AG04449 (cell line): Measurements from ENCODE around the gene RRBP1.

Source experiments
- CTCF ChIA-PET: fragments of 350-600 bp; formaldehyde crosslinking; extraction: SDS; loops from one replicate; lab custom pipeline; 2021; ENCODE audit warnings: antibody characterized with exemption; lab: Yijun Ruan, JAX
- POLR2A ChIA-PET: fragments of 400-600, 350-600 bp; formaldehyde crosslinking; extraction: SDS; loops from one replicate; lab custom pipeline; 2020; ENCODE audit warnings: antibody characterized with exemption, inconsistent platforms; lab: Yijun Ruan, JAX
- DNase-seq: peaks from one replicate; pipeline ENCODE4 v3.0.0-alpha.2; 2010; ENCODE audit warnings: low read depth, low spot score
- H3K4me3 ChIP-seq: 2 replicates; pipeline ENCODE4 v1.5.1; 2011; ENCODE audit warnings: low read depth, mild to moderate bottlenecking, control low read depth, low read length
- TF ChIP-seq, protein P1 (sequence below): IDR thresholded peaks from one replicate; pipeline ENCODE4 v1.5.1; 2011; ENCODE audit warnings: mild to moderate bottlenecking, moderate library complexity, low read length, control low read depth, inconsistent platforms; ENCODE audit not compliant: insufficient read depth; ENCODE audit errors: missing control alignments

RRBP1 gene

DNA sequence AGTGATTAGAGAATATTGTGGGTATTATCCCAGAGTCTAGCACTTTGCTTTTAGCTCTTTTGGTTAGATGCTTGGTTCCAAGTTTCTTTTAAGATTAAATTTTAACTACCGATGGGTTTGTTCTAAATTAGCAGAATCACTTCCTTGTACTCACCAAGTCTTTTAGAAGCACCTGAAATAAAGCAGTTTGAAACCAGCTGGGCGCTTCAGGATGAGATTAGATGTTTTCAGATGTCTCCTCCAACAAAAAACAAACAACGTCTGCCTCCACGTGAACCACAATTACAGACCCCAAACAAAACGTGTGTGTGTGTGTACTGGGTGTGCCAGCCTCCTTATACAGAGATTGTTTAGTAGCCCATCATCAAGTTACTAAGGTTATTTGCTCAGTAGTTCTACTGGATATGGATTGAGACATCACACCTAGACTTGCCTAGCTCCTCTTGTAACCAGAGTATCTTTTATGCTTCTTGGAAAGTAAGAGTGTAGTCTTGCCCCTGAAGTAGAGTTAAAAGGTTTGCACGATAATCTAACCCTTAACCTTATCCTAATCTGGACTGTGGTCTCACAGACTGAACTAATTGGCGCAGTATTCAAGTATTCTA is 109.9 kb downstream of the RRBP1 start:
- POLR2A ChIA-PET: interaction anchor here (1.0 to 3.2 kb wide), 3 partner anchors 11 to 30 kb away, joined by 3 to 26 read pairs (median 3); no protein-coding TSS in a partner anchor
- CTCF ChIA-PET: interaction anchor here (0.8 to 5.8 kb wide), 6 partner anchors 9 to 35 kb away, joined by 3 to 43 read pairs (median 4); no protein-coding TSS in a partner anchor
- TF ChIP-seq, protein P1, sequence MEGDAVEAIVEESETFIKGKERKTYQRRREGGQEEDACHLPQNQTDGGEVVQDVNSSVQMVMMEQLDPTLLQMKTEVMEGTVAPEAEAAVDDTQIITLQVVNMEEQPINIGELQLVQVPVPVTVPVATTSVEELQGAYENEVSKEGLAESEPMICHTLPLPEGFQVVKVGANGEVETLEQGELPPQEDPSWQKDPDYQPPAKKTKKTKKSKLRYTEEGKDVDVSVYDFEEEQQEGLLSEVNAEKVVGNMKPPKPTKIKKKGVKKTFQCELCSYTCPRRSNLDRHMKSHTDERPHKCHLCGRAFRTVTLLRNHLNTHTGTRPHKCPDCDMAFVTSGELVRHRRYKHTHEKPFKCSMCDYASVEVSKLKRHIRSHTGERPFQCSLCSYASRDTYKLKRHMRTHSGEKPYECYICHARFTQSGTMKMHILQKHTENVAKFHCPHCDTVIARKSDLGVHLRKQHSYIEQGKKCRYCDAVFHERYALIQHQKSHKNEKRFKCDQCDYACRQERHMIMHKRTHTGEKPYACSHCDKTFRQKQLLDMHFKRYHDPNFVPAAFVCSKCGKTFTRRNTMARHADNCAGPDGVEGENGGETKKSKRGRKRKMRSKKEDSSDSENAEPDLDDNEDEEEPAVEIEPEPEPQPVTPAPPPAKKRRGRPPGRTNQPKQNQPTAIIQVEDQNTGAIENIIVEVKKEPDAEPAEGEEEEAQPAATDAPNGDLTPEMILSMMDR: no peak
- H3K4me3 ChIP-seq: peak overlapping the region; percentile 82
- DNase-seq: no peak

DNA sequence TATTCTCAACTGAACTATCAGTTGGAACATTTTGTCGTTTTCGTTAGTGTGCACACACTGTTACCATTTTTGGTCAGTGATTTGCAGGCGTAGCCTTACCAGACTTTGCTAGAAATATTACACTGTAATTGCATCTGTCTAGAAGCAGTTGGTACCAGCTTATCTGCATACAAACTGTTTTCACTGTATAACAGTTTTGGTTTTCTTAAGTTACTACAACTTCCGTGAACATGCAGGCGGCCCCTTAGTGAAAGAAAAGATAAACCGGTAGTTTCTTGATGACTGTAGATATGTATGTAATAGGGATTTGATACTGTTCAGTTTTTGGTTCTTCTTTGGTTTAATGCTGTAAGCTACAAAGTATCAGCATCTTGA is 110.9 kb downstream of the RRBP1 start:
- ChIA-PET CTCF (interaction anchor here (0.9 to 5.8 kb wide), 8 partner anchors 10 to 425 kb away, joined by 3 to 43 read pairs (median 6); no protein-coding TSS in a partner anchor), POLR2A (interaction anchor here (1.4 to 3.2 kb wide), 4 partner anchors 9 to 29 kb away, joined by 3 to 26 read pairs (median 20); no protein-coding TSS in a partner anchor)
- peak overlapping the region; percentile 82 for H3K4me3 ChIP-seq
- TF ChIP-seq, protein P1: no peak
- DNase-seq: no peak

DNA sequence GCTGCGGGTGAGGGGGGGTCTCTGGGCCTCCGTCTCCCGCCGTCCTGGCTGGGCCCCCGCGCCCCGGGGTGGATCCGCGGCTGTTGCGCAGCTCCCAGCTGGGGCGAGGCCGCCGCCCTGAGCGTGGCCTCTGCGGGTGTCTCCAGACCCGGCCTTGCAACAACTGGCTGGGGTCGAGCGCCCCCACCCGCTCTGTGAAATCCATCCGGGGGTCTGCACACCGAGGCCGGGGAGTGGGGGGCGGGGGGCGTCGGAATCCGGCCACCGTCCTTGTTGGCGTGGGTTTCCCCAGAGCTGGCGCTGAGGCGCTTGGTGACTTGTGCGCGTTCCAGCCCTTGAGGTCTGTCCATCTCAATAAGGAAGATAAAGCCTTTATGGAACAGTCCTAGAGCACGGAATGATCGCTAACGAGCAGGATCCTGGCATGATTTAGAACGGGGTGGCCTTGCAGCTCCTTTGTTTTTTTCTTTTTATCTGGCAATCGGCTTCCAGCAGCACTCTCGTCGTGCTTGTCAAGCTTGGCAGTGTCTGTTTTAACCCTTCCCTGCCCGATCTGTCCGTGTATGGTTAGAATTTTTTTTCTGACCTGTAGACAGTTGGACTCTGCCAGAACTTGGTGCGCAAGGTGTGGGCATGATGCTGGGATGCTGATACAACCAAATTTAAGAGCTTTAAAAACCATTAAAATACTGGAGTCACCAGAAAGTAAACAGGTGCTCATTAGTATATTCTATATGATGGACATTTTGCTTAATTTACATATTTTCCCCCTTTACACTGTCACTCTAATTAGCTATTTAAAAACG is 111.5 kb downstream of the RRBP1 start:
- H3K4me3 ChIP-seq: peak overlapping the region; percentile 82
- TF ChIP-seq, protein P1: no peak
- DNase-seq: no peak
- POLR2A ChIA-PET: interaction anchor here (0.8 to 3.2 kb wide), 18 partner anchors 9 to 398 kb away, joined by 3 to 26 read pairs (median 4); partner anchors contain the start of genes BFSP1, MGME1 and SNX5
- CTCF ChIA-PET: interaction anchor here (0.9 to 5.8 kb wide), 7 partner anchors 9 to 426 kb away, joined by 3 to 43 read pairs (median 8); no protein-coding TSS in a partner anchor

DNA sequence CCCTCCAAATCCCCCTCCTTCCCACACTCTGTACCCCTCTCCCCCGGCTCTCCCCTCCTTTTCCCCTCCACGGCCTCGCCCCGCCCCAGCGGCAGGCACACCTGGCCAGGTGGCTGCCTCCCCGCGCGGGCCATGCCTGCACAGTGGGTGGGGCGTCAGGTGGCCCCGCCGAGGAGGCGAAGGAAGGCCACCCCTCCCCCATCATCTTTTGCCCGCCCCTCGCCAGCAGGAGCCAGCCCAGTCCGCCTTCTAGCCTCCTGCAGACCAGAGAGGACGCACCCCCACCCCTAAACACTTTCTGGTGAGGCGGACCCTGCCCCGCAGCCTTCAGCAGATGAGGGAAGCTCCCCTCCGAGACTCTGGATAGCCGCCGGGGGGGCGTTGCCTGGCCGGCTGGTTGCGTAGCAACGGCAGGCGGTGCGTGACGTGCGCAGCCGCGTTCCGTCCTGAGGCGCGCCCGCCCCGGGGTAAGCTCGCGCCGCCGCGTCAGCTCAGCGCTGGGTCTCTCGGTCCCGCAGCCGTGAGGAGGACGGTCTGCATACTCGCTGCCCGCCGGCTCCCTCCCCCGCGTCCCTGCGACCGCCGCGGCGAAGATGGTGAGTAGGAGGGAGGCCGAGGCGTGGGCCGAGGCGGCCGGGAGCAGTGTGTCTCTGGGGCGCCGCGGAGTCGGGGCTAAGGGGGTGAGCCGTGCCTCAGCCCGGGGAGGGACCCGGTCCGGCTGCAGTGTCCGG is 112.3 kb downstream of the RRBP1 start, which contains the start of gene DSTN:
Gene DSTN, plus strand, starts transcription at position 460 of the 731 bp plus-strand sequence. Its CDS starts 134 bp downstream, at position 594.
- DNase-seq: peak; percentile 86
- TF ChIP-seq, protein P1: no peak
- peak within 1 kb of the TSS; percentile 82 for H3K4me3 ChIP-seq
- ChIA-PET CTCF (interaction anchor here (1.4 to 5.8 kb wide), 5 partner anchors 10 to 427 kb away, joined by 3 to 43 read pairs (median 10); no protein-coding TSS in a partner anchor), POLR2A (interaction anchor here (0.6 to 3.2 kb wide), 20 partner anchors 10 to 398 kb away, joined by 3 to 26 read pairs (median 4); partner anchors contain the start of genes BFSP1, MGME1 and SNX5)

DNA sequence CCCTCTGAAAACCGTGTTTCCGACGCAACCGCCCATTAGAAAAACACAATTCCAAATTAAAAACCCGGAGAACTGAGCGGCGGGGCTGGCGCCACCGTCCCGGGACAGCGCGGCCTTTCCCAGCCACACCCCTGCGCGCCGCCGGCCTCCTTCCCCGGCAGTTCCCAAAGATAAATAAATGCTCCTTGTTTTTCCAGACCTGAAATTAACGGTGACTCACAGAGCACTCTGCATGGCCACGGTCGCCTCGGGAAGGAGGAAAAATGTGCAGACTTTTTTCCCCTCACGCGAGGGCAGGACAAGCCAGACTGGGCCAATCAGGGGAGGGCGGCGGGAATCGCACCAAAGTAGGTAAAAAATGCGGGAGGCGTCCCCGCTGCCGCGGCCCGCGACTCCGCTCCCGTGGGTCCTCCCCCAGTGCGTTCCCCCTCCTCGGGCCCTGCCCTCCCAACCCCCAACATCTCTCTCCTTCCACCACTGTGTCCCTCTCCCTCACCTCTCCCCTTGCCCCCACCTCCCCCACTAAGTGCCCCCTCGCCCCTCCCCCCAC is 113.0 kb downstream of the RRBP1 start:
- DNase-seq: peak; percentile 95
- ChIA-PET CTCF (no interaction called here), POLR2A (interaction anchor here (0.7 to 3.2 kb wide), 9 partner anchors 11 to 399 kb away, joined by 3 to 26 read pairs (median 5); partner anchors contain the start of genes MGME1 and SNX5)
- H3K4me3 ChIP-seq: peak overlapping the region; percentile 82
- TF ChIP-seq, protein P1: no peak
